Epithelial cell of esophagus (primary cell): ENCODE data around the gene PEAR1.

Experiments used
- DNase-seq: peaks from one replicate; pipeline ENCODE4 v3.0.0; 2010; ENCODE audit warnings: low read depth
- H3K4me3 ChIP-seq: 2 replicates; pipeline ENCODE4 v1.5.1; 2011; ENCODE audit warnings: mild to moderate bottlenecking, low read length, control low read depth
- TF ChIP-seq, protein P1 (sequence below): IDR thresholded peaks from 2 replicates; pipeline ENCODE4 v1.5.1; 2011; ENCODE audit warnings: low read depth, mild to moderate bottlenecking, low read length, control low read depth, inconsistent platforms; ENCODE audit not compliant: insufficient read depth; ENCODE audit errors: missing control alignments

The PEAR1 gene

DNA sequence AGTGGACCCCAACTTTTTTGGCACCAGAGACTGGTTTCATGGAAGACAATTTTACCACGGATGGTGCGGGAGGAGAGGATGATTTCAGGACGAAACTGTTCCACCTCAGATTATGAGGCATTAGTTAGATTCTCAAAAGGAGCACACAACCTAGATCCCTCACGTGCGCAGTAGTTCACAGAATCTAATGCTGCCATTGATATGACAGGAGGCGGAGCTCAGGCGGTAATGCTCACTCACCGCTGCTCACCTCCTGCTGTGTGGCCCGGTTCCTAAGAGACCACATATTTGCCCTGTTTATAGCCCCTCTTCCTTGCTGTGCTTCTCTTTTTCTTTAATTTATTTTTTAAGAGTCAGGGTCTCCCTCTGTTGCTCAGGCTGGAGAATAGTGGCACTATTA lies 28.3 kb upstream of the PEAR1 start:
- DNase-seq: no peak
- H3K4me3 ChIP-seq: no peak overlapping the region
- TF ChIP-seq, protein P1, sequence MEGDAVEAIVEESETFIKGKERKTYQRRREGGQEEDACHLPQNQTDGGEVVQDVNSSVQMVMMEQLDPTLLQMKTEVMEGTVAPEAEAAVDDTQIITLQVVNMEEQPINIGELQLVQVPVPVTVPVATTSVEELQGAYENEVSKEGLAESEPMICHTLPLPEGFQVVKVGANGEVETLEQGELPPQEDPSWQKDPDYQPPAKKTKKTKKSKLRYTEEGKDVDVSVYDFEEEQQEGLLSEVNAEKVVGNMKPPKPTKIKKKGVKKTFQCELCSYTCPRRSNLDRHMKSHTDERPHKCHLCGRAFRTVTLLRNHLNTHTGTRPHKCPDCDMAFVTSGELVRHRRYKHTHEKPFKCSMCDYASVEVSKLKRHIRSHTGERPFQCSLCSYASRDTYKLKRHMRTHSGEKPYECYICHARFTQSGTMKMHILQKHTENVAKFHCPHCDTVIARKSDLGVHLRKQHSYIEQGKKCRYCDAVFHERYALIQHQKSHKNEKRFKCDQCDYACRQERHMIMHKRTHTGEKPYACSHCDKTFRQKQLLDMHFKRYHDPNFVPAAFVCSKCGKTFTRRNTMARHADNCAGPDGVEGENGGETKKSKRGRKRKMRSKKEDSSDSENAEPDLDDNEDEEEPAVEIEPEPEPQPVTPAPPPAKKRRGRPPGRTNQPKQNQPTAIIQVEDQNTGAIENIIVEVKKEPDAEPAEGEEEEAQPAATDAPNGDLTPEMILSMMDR: no peak

DNA sequence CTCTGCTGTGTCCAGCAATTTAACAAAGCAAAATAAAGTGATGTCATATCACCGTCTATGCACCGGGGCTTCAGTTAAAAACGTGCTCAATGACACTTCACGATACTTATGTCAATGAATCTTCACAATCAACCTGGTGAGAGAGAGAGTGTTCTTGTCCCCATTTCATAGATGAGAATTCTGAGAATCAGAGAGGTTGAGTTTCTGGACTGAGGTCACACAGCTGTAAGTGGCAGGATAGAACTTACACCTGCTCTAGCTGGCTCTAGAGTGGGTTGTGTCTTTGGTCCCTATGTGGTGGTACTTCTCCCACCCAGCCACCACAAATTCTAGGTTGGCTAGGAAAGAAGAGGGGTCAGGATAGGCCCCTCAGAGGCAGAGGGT lies 27.7 kb upstream of the PEAR1 start:
- no peak for DNase-seq
- TF ChIP-seq, protein P1: no peak
- H3K4me3 ChIP-seq: no peak overlapping the region

DNA sequence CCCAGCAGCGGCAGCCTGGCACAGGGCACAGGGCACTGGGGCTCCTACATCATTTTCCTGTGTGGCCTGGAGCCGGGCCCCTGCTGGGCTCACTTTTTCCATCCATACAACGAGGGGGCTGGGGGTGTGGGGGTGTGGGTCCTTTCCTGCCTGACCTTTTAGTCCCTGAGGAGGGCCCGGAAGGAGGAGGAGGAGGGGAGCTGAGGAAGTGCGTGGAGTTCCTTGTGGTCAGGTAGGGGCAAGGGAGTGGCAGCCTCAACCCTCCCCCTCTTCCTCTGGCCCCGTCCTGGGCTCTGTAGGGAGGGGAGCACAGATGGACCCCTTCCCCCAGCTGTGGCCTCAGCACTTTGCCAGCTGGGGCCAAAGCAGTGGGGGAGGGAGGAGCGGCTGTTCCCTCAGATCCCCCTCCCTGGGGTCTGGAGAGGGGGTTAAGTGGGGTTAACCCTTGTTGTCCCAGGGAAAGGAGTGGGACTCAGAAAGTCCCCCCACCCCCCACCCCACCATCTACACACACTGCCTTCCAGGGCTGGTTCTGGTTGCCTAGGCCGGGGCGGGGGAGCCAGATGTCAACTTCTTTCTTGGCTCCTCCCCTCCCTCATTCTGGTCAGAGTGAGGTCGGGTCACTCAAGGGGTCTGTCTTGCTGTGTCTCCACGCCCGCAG lies 27.1 kb upstream of the PEAR1 start:
- TF ChIP-seq, protein P1: no peak
- H3K4me3 ChIP-seq: no peak overlapping the region
- no peak for DNase-seq

DNA sequence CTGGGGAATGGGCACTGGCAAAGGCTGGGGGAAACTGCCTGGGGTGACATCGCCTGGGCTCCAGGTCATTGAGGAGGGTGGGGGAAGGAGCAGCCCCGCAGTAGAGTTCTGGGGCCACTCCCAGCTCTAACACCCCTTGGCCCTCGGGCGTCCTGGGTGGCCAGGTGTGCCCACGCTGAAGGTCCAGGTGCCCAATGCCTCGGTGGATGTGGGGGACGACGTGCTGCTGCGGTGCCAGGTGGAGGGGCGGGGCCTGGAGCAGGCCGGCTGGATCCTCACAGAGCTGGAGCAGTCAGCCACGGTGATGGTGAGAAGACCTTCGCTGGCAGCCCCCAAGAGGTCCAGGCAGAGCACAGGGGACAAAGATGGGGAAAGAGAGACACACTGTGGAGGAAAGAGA lies 25.2 kb upstream of the PEAR1 start:
- no peak for DNase-seq
- H3K4me3 ChIP-seq: no peak overlapping the region
- TF ChIP-seq, protein P1: no peak

DNA sequence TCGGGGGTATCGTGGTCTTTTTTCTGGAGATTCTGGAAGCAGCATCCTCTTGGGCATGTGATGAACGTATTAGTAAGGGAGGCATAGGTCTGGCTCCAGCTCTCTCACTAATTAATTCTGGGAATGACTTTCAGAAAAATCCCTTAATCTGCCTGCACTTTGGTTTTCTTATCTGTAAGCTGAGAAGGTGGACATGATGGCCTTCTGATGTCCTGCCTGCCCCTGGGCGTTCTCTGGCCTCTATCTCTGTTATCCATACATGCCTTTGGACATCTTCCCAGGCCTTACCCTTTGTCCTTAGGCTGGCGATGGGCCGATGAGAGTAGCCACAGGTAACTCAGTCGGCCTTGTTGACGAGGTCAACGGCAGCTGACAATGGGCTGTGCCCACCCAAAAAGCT lies 24.1 kb upstream of the PEAR1 start:
- no peak for DNase-seq
- H3K4me3 ChIP-seq: no peak overlapping the region
- TF ChIP-seq, protein P1: no peak

DNA sequence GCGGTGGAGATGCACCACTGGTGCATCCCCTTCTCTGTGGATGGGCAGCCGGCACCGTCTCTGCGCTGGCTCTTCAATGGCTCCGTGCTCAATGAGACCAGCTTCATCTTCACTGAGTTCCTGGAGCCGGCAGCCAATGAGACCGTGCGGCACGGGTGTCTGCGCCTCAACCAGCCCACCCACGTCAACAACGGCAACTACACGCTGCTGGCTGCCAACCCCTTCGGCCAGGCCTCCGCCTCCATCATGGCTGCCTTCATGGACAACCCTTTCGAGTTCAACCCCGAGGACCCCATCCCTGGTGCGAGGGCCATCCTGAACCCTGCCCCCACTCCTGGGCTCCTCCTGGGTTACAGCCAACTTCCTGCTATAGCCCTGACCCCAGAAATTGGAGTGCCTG lies 19.9 kb upstream of the PEAR1 start:
- H3K4me3 ChIP-seq: no peak overlapping the region
- no peak for DNase-seq
- TF ChIP-seq, protein P1: no peak

DNA sequence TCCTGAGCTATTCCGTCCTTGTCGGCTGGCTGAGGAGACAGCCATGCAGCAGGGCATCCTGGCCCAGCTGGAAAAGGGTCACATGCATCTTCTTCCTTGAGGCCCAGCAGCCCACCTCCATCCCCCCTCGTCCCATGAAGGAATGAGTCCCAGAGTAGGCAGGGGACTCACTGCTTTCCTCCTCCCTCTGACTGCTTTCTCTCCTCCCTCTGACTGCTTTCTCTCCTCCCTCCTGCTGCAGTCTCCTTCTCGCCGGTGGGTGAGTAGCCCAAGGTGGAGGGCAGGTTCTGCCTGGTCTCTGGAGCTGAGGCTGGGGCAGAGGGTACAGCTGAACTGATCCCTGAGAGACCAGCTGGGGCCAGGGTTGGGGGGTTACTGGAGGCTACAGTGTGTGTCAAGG lies 19.4 kb upstream of the PEAR1 start:
- H3K4me3 ChIP-seq: no peak overlapping the region
- DNase-seq: no peak
- TF ChIP-seq, protein P1: no peak
